GM19025 (cell line): Measurements from ENCODE around the gene MB.

ENCODE experiments used
- ATAC-seq: cut with Tn5 transposase; IDR thresholded peaks from one replicate; pipeline ENCODE4 v1.9.1; 2021; ENCODE audit warnings: mild to moderate bottlenecking, low read depth, moderate library complexity; ENCODE audit not compliant: unreplicated experiment

The MB gene

DNA sequence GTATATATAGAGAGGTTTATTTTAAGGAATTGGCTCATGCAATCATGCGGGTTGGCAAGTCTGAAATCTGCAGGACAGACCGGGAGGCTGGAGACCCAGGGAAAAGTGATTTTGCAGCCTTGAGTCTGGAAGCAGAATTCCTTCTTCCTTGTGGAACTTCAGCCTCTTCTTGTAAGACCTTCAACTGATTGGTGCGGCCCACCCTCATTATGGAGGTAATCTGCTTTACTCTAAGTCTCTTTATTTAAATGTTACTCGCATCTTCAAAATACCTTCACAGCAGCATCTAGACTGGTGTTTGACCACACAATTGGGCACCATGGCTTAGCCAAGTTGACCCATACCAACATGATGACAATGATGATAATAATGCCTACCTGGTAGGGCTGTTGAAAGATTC lies 17.8 kb downstream of the MB start:
- ATAC-seq = no peak

DNA sequence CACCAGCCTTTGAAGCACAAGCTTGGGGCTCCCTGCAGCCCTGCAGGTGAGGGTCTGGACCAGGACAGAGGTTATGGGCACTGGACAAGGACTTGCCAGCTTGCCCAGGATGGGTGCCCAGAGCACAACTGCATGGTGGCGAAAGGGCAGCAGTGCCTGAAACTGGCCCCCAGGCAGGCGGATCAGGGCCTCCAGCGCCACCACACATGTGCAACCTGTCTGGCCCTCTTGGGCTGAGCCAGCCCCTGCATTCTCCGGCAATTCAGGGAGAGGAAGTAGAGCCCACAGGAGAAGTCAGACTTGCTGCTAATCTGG lies 18.8 kb downstream of the MB start:
- no peak for ATAC-seq

DNA sequence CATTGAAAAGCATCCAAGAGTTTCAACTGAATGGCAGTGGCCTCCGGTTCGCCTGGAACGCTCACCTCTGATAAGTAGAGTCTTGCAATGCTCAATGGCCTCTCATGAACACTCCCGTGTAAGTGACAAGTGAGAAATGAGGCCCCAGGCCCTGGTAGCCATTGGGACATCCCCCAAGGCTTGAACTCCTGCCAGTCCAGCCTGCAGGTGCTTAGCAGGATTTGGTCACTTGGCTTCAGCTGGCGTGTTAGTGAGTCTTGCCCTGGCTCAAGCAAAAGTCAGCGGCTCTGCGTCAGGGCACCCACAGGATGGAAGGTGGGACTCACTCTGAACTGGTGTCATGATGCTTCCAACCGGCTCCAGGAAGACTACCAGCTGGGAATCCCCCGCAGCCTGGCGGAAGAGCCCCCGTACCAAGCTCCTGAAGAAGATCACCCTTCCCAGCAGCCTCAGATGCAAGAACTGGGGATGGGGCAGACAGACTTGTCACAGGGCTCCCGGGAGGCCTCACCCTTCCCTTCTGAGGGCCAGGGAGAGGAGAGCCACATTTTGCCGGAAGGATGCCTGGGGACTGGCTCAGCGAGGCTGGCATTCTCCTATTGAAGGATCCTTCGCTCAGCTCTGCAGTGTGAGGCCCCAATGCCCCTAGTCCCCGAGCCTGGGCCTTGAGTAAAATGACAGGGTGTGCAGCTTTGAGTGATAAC lies 19.3 kb downstream of the MB start:
- ATAC-seq = no peak

DNA sequence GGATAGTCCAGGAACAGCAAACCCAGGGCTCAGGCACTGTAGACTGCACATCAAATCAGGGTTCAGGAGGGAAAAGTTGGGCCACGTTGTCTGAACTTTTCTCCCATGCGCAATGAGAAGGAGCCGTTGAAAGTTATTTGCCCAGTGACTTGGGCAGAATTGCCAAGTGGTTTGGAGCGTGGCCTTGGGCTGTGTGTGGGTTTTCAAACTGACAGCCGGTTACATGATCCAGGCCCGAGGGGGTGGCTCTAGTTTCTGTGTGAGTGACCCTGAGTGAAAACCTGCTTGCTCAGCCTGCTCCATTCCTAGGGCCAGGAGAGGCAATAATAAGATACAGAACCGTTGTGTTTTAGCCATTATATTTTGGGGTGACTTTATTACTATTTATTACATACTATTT lies 20.3 kb downstream of the MB start:
- no peak for ATAC-seq

DNA sequence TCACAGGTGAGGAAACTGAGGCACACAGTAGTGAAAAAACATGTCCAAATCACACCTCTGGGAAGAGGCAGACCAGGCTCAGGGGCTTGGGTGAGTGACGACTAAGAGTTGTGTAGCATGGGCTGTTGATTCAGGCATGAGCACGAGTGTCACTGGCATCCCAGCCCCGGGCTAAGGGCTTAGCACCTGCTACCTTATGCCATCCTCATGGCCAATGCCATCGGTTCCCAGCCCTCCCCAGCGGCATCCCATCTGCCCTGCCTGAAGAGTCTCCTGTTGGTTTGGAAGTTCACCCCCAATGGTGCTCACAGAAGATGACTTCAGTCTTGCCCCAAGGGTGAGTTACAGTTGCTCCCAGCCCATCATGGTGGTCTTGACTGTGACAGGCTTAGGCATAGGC lies 22.4 kb downstream of the MB start:
- ATAC-seq = no peak

DNA sequence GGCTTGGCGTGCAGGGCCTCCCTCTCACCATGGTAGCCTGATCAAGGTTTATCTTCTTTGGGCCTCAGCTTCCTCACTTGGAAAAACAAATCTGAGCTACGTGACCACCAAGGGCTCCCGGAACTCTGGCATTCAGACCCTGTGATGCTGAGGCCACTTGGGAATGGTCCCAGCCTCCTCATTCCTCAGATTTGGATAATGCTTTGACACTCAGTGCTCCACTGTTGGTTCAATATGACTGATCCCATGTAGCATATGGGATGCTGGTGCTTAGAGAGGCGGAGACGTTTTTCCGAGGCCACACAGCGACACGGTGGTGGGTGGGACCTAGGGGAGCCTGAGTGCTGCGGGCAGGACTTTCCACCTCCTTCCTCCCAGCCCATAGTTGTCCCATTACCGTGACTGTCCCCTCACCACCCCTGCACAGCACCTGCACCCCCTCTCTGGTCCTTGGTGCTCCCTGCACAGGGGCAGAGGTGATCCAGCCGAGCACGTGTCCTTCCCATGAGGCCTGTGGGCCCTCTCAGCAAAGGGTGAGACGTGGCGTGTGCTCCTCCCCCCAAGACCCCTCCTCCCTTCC lies 23.1 kb downstream of the MB start:
- no peak for ATAC-seq

DNA sequence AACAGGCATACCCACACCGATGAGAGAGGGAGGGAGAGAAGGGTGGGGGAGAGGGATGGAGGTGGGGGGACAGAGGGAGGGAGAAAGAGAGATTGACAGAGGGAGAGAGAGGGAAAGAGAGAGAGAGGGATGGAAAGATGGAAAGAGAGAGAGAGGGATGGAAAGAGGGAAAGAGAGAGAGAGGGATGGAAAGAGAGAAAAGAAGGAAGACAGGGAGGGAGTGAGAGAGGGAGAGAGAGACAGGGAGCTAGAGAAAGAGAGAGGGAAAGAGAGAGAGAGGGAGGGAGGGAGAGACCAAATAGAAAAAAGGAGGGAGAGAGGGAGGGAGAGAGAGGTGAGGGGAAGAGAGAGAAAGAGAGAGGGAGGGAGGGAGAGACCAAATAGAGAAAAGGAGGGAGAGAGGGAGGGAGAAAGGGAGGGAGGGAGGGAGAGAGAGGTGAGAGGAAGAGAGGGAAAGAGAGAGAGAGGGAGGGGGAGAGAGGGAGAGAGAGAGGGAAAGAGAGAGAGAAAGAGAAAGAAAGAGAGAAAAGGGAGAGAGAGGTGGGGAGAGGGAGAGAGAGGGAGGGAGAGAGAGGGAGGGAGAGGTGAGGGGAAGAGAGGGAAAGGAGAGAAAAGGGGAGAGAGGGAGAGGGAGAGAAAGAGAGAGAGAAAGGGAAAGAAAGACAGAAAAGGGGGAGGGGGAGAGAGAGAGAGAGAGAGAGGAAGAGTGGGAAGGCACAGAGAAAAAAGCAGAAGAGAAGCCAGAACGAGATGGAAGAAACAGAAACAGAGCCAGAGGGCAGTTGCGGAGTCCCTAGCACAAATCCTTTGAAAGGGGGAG lies 23.8 kb downstream of the MB start:
- ATAC-seq = no peak

DNA sequence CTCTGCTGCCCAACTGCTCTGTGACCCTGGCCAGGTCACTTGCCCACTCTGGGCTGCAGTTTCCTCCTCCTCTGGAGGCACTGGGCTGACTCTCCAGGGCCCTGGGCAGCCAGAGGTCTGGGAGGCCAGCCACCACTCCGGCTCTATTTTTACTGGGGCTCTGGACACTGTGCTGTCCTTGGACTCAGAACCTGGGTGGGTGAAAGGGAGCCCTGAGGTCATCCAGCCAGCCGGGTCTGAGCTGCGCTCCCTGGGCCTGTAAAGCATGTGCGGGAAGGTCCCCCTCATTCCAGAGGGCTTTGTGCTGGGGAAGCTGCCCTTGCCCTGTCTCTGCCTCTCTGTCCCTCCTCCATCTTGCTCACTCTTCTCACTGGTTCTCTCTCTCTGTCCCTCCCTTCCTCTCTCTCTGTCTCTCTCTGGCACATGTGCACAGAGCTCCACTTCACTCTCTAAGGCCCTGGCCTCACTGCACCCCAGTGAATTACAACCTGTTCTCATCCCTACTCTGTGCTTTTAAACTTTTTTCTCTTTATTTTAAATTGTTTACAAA lies 24.6 kb downstream of the MB start:
- no peak for ATAC-seq

DNA sequence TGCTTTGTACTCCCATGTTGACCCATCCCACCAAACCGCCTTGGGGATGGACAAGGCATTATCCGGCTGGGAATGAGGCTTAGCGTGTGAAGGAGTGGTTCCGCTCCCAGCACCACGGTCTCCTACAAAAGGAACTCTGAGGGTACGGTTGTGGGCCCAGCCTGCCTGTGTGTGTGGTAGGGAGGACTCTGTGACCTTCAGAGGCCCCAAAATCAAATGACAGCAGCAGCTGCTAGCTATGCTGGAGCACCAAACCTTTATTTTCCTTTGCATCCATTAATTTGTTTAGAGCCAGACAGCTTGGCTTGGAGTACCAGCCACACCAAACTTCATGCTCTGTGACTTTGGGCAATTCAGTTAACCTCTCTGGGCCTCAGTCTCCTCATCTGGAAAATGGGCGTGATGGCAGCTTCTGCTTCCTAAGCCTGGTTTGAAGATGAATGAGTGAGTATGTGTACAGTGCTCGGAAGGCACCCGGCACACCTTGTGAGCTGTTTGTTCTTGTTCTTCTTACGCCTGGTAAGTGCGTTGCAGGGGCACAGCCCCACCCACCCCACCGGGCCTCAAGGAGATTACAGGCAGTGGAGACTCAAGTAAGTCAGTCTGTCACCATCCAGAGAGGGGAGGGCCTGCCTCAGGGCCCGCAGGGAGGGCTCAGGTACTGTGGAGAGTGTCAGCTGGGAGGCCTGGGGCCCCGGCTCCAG lies 25.3 kb downstream of the MB start:
- ATAC-seq = no peak

DNA sequence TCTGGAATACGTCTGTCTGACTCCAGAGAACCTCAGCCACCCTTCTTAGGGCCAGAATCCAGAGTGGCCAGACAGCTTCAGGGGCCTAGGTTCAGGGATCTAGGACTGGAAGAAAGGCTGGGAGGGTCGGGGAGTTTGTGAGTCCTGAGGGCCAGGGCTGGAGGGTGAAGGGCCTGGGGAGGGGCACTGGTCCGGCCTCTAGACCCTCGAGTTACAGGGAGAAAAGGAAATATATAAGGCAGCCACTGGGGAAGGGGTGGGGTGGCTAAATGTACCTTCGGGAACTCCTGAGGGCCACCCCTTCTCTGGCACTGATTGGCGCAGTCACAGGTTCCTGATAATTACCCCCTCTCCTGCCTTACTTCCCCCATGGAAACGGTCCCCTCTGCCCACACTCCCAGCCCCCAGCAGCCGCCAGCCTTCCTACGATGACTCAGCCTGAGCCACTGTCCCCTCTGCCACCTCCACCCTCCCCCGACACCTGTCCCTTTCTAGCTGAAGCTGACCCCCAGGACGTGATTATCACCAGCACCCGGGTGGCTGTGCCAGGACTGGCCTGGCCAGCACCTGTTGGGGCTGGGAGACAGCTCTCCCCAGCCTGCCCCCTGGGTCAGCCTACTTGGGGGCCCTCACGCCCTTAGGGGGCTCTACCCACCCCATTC lies 26.4 kb downstream of the MB start:
- no peak for ATAC-seq

DNA sequence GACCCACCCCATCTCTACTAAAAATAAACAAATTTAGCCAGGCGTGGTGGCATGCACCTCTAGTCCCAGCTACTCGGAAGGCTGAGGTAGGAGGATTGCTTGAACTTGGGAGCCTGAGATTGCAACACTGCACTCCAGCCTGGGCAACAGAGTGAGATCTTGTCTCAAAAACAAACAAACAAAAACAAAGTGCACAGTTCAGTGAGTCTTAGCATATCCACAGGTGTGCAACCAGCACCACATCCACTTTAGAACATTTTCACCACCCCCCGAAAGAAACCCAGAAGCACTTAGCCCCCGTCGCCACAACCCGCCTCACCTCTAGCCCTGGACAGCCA lies 27.4 kb downstream of the MB start:
- ATAC-seq = no peak

DNA sequence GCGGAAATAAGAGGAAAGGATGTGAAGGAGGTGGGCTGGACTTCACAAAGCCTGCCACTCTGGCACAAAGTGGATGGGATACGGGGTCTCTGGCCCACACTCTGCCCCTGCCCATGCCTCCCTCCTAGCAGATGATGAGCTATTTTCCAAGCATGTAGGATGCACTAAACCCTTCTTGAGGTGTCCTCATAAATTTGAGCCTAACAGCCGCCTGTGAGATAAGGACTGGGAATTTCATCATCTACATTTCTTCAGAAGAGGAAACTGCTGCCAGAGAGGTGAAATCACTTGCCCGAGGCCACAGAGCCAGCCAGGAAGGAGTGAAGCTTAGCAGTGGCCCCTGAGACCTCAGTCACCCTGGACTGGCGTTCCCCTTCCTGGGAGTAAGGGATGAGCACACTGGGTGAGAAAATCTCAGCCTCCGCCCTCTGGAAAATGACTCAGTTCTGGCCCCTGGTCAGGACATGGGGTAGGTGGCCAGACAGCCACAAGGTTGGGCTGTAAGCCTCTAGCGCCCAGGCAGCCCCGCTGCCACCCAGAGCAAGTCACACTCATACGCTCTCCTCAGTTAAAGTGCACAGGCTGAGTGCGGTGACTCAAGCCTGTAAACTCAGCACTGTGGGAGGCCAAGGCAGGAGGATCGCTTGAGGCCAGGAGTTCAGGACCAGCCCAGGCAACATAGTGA lies 27.9 kb downstream of the MB start:
- no peak for ATAC-seq

DNA sequence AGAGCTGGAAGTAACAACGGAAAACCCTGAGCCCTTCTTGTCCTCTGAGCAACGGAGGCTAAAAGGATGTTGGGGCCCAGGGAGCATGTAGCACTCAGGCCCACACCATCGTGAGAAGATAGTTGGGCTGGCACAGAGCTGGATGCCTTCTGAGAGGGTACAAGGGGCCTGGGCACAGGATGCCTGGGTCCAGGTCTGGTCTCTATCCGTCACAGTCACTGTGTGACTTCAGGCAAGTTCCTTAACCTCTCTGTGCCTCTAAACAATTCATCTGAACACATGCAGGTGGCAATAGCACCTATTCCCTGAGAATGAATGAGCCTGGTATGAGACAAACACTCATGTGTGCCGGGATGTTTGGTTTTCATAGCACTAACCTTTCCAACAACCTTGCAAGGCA lies 29.2 kb downstream of the MB start:
- no peak for ATAC-seq

DNA sequence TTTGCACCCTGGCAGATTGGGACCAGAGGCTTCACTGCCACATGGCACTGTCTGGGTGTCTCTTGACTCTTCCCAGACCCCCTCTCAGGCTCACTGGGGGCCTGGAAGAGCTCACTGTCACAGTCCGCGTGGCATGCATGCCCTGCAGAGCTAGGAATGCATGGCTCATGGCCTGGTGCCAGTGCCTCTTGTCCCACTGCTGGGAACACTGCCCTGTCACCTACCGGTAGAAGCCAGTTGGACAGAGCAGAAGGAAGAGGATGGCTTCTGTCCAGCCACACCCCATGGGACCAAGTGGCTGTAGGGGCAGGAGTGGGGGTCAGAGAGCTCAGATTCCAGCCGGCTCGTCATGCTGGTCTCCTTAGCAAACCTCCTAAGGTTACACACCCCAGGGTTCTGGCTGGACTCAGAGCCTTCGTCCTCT lies 29.7 kb downstream of the MB start:
- no peak for ATAC-seq

DNA sequence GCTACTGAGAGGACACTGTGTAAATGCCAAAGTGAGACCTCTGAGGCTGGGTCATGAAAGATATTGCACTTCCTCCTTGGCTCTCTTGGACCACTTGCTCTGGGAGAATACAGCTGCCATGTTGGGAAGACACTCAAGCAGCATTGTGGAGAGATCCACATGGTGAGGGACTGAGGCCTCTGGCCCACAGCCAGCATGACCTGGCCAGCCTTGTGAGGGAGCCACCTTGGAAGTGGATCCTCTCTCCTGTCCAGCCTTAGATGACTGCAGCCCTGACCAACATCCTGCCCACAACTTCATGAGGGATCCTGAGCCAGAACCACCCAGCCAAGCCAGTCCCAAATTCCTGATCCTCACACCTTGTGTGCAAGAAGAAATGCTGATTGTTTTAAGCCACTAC lies 30.4 kb downstream of the MB start:
- no peak for ATAC-seq

DNA sequence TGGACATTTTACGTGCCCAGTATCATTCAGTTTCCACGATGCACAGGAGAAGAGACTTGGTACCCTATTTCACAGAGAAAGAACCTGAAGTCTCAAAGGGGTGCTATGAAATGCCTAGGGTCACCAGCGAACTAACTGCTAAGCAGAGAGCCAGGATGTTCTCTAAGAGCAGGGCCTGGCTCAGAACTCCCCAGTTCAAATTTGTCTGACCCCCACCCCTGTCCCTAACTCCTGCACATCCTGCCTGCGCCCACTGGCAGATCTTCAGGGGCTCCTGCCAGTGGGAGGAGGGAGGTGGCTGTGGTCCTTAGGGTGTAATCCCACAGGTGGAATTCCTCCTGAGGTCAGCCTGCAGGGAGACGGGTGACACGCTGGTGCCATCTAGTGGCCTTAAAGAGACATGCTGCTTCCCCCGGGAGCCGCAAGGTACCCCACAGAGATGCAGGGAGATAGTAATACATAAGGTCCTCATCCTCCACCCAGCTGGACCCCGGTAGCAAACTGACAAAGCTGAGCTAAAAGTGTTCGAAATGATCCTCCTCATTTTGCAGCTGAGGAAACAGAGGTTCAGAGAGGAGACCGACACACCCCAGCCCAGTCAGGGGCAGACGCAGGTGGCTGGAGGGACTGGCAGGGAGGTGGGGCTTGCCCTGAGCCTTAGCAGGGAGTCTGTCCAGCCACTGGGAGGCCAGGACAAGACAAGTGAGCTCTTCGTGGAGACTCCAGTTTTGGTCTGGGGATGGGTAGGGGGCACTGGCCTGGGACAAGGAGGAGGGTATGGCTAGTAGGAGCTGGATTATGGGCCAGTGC lies 34.1 kb downstream of the MB start:
- no peak for ATAC-seq

DNA sequence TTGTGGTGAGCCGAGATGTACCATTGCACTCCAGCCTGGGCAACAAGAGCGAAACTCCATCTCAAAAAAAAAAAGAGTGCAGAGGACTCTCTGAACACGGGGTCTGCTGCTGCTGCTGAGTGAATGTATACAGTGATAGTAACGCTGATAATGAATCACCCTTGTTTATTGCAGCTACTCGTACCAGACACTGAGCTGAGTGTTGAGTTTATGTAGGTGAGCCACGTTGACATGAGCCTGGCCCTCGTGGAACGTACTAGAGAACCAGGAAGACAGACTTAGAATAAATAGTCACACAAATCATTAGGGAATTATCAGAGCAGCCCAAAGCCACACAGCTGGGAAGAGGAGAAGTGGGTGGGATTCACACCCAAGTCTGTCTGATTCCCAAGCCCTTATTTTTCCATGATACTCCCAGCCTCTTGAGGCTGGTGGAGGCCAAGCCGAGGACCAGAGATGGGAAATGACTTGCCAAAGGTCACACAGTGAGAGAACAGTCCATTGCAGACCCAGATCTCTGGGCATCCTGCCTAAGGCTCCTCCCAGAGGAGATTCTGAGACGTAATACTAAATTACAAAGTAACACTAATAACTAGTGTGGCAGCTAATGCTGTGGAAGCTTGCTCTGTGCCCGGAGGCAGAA lies 34.8 kb downstream of the MB start:
- ATAC-seq = no peak

DNA sequence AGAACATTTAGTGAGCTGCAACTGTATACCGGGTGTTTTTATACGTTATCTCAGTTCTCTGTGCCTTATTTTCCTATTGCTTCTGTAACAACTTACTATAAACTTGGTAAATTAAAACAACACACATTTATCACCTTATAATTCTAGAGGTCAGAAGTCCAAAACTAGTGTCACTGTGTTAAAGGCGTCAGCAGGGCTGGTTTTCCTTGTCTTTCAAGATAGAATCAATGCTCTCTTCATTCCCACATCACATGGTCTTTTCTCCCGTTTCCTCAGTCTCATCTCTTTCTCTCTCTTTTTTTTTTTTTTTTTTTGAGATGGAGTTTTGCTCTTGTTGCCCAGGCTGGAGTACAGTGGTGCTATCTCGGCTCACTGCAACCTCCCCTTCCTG lies 36.1 kb downstream of the MB start:
- no peak for ATAC-seq
